IMR-90 (cell line): ENCODE data around the gene F10. TPM values are rescaled to one million over a fixed set of nuclear protein-coding genes. Genes with fewer than 3 reads are reported as not detected.

Experiments
- ATAC-seq: fragments of 200-7000 bp; cut with Tn5 transposase; 2 replicates; pipeline ENCODE4 v1.9.1; 2020; ENCODE audit warnings: low read depth, mild to moderate bottlenecking, moderate library complexity
- BruUV-seq: library from RNA; stranded (reverse); fragments of 400-500 nt; replicated peaks from 2 replicates; lab custom pipeline; 2021; lab: Mats Ljungman, UMichigan
- CTCF ChIA-PET: fragments of 300-600 bp; formaldehyde crosslinking; extraction: SDS; loops from one replicate; lab custom pipeline; 2021; ENCODE audit warnings: antibody characterized with exemption; lab: Yijun Ruan, JAX
- POLR2A ChIA-PET: fragments of 300-600 bp; sonication (Branson Sonifier 250); formaldehyde crosslinking; loops from one replicate; lab custom pipeline; 2022; ENCODE audit warnings: antibody characterized with exemption; ENCODE audit not compliant: unreplicated experiment; lab: Charles Lee
- DNase-seq: peaks from one replicate; pipeline ENCODE4 v3.0.0; 2013
- H2AFZ ChIP-seq: replicated peaks from 2 replicates; pipeline ENCODE3; 2013; ENCODE audit warnings: low read length, mild to moderate bottlenecking; ENCODE audit not compliant: poor library complexity
- H2AK5ac ChIP-seq: 2 replicates; pipeline ENCODE4 v1.6.1; 2013; ENCODE audit warnings: low read depth, low read length, inconsistent platforms
- H2AK9ac ChIP-seq: replicated peaks from 2 replicates; pipeline ENCODE3; 2013; ENCODE audit warnings: mild to moderate bottlenecking, low read depth, low read length, moderate library complexity; ENCODE audit not compliant: poor library complexity
- H2BK120ac ChIP-seq: 2 replicates; pipeline ENCODE4 v1.6.1; 2013; ENCODE audit warnings: low read depth, low read length, inconsistent platforms
- H2BK15ac ChIP-seq: 3 replicates; pipeline ENCODE4 v1.6.1; 2013; ENCODE audit warnings: low read depth, low read length, inconsistent platforms
- H2BK20ac ChIP-seq: 2 replicates; pipeline ENCODE4 v1.6.1; 2013; ENCODE audit warnings: low read depth, mild to moderate bottlenecking, inconsistent platforms, low read length, moderate library complexity
- H2BK5ac ChIP-seq: 2 replicates; pipeline ENCODE4 v1.6.1; 2013; ENCODE audit warnings: mild to moderate bottlenecking, low read depth, low read length, inconsistent platforms; ENCODE audit not compliant: poor library complexity, severe bottlenecking
- H3K14ac ChIP-seq: replicated peaks from 2 replicates; pipeline ENCODE4 v1.6.1; 2013; ENCODE audit warnings: low read depth, low read length, inconsistent platforms
- H3K18ac ChIP-seq: 2 replicates; pipeline ENCODE4 v1.6.1; 2013; ENCODE audit warnings: low read depth, low read length, control low read depth
- H3K23ac ChIP-seq: 2 replicates; pipeline ENCODE4 v1.6.1; 2013; ENCODE audit warnings: low read depth, low read length, inconsistent platforms
- H3K27ac ChIP-seq: 2 replicates; pipeline ENCODE4 v1.5.1; 2013; ENCODE audit warnings: mild to moderate bottlenecking, control low read depth, low read length; ENCODE audit not compliant: insufficient read depth
- H3K27me3 ChIP-seq: 2 replicates; pipeline ENCODE4 v1.6.1; 2013; ENCODE audit warnings: low read length; ENCODE audit not compliant: control insufficient read depth, insufficient read depth
- H3K36me3 ChIP-seq: 2 replicates; pipeline ENCODE4 v1.6.1; 2013; ENCODE audit warnings: low read length, mixed read lengths; ENCODE audit not compliant: control insufficient read depth, insufficient read depth
- H3K4ac ChIP-seq: 2 replicates; pipeline ENCODE4 v1.6.1; 2013; ENCODE audit warnings: low read depth, low read length, inconsistent platforms
- H3K4me1 ChIP-seq: 2 replicates; pipeline ENCODE4 v1.6.1; 2013; ENCODE audit warnings: low read length, mixed read lengths; ENCODE audit not compliant: control insufficient read depth, insufficient read depth
- H3K4me2 ChIP-seq: 2 replicates; pipeline ENCODE4 v1.6.1; 2013; ENCODE audit warnings: low read depth, mild to moderate bottlenecking, control low read depth, low read length, moderate library complexity
- H3K4me3 ChIP-seq: 2 replicates; pipeline ENCODE4 v1.5.1; 2013; ENCODE audit warnings: low read depth, mild to moderate bottlenecking, control low read depth, low read length, moderate library complexity; ENCODE audit not compliant: insufficient read depth
- H3K56ac ChIP-seq: 2 replicates; pipeline ENCODE4 v1.6.1; 2013; ENCODE audit warnings: low read length, inconsistent platforms; ENCODE audit not compliant: insufficient read depth; ENCODE audit errors: extremely low read depth
- H3K79me1 ChIP-seq, 2 experiments: 2 replicates each; pipeline ENCODE4 v1.6.1; 2013; ENCODE audit warnings: low read length in 2 of 2, inconsistent platforms in 1 of 2, low read depth in 1 of 2
- H3K9ac ChIP-seq: 2 replicates; pipeline ENCODE4 v1.6.1; 2013; ENCODE audit warnings: low read depth, low read length, control low read depth
- H3K9me1 ChIP-seq: 2 replicates; pipeline ENCODE4 v1.6.1; 2013; ENCODE audit warnings: low read length, inconsistent platforms; ENCODE audit not compliant: insufficient read depth
- H3K9me3 ChIP-seq: 2 replicates; pipeline ENCODE4 v1.6.1; 2013; ENCODE audit warnings: low read length; ENCODE audit not compliant: control insufficient read depth, insufficient read depth
- H4K20me1 ChIP-seq: 2 replicates; pipeline ENCODE4 v1.6.1; 2013; ENCODE audit warnings: low read length, inconsistent platforms; ENCODE audit not compliant: insufficient read depth
- H4K5ac ChIP-seq: 2 replicates; pipeline ENCODE4 v1.6.1; 2013; ENCODE audit warnings: mild to moderate bottlenecking, low read depth, low read length, control low read depth
- H4K8ac ChIP-seq, 2 experiments: 2 replicates each; pipeline ENCODE4 v1.6.1; 2013; ENCODE audit warnings: low read depth in 2 of 2, low read length in 2 of 2, control low read depth in 1 of 2, inconsistent platforms in 1 of 2
- H4K91ac ChIP-seq: 2 replicates; pipeline ENCODE4 v1.6.1; 2013; ENCODE audit warnings: low read depth, low read length, inconsistent platforms; ENCODE audit not compliant: insufficient read depth
- BHLHE40 ChIP-seq: fragments of 150-350 bp; IDR thresholded peaks from 2 replicates; pipeline ENCODE4 v1.6.1; 2016; ENCODE audit warnings: mild to moderate bottlenecking, low read depth, low read length
- CHD1 ChIP-seq: IDR thresholded peaks from 2 replicates; pipeline ENCODE4 v1.6.1; 2012; ENCODE audit warnings: low read depth, low read length, improper control_type of control experiment
- NFE2L2 ChIP-seq: fragments of 150-350 bp; IDR thresholded peaks from 2 replicates; pipeline ENCODE4 v1.6.1; 2016; ENCODE audit warnings: low read depth, mild to moderate bottlenecking, low read length
- SMC3 ChIP-seq: fragments of 150-350 bp; IDR thresholded peaks from 2 replicates; pipeline ENCODE4 v1.6.1; 2016; ENCODE audit warnings: low read depth, mild to moderate bottlenecking, antibody characterized with exemption, low read length, moderate library complexity
- WGBS, 2 experiments: methylation state at CpG; one replicate each; pipeline versions ENCODE4 v1.1.5 to v1.1.7; 2013; ENCODE audit warnings: missing lambda C conversion rate in 2 of 2; ENCODE audit not compliant: insufficient read length in 1 of 2; ENCODE audit errors: extremely low coverage in 2 of 2; 5-methylcytosine and 5-hydroxymethylcytosine counted together
- dilution Hi-C: fragments of 300-500 bp; cut with HindIII; formaldehyde crosslinking; loops from one replicate; pipeline ENCODE4 v1.14.3; 2018; ENCODE audit warnings: low sequenced_read_pairs; ENCODE audit not compliant: unreplicated experiment
- in situ Hi-C: fragments of 300-500 bp; cut with MboI; formaldehyde crosslinking; loops from 3 replicates; pipeline ENCODE4 v1.14.3; 2019; ENCODE audit warnings: low sequenced_read_pairs, inconsistent platforms, mixed read lengths
- intact Hi-C: fragments of 100-400 bp; cut with micrococcal nuclease; formaldehyde crosslinking; loops from 2 replicates; pipeline ENCODE4 v1.10.0; 2022
- polyA plus RNA-seq, 3 experiments: library from polyadenylated mRNA; depleted of rRNA; stranded (reverse); fragments of >200 nt; gene quantifications; 2 replicates each; pipeline ENCODE4 v1.2.3, GENCODE V29; 2012; ENCODE audit warnings: low replicate concordance in 1 of 3
- total RNA-seq: library from RNA; depleted of rRNA; stranded (reverse); fragments of >200 nt; gene quantifications from 2 replicates; pipeline ENCODE4 v1.2.3, GENCODE V29; 2012
- TF ChIP-seq, protein P1 (sequence below): conservative IDR thresholded peaks from 2 replicates; pipeline ENCODE4 v1.5.1; 2012; ENCODE audit warnings: mild to moderate bottlenecking, low read depth, low read length, improper control_type of control experiment

The F10 gene
- total and polyA plus RNA-seq, 2 of the 4 experiments (the other 2 are of a cell fraction): 9.1 to 19.5 TPM

DNA sequence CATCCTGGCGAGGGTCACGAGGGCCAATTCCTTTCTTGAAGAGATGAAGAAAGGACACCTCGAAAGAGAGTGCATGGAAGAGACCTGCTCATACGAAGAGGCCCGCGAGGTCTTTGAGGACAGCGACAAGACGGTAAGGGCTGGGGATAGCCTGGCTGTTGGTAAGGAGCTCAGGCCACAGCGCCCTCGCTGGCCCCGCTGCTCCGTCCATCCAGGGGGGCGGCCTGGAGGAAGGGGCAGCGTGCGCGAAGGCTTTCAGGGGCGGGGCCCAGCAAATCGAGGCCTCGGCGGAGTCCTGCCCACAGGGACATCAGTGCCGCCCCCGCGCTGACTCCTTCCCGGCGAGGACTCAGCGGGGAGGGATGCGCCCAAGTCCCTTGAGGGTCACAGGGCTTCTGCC is 6.9 kb downstream of the F10 start:
- ATAC-seq (no peak), DNase-seq (no peak)
- Histone ChIP-seq H4K5ac (no peak overlapping the region), H3K56ac (no peak overlapping the region), H3K27me3 (peaks cover 14% of the 10 kb centered on the region), H2AK5ac (no peak overlapping the region), H2BK120ac (no peak overlapping the region), H3K4ac (no peak overlapping the region), H3K9ac (no peak overlapping the region), H3K79me1 (no peaks in the 10 kb centered on the region), H2AFZ (no peak overlapping the region), H3K4me2 (no peak overlapping the region), H3K4me1 (no peaks in the 10 kb centered on the region), H4K8ac (no peak overlapping the region), H3K4me3 (no peak overlapping the region), H2BK20ac (no peak overlapping the region), H3K9me3 (no peaks in the 10 kb centered on the region), H4K91ac (no peak overlapping the region), H3K9me1 (no peaks in the 10 kb centered on the region), H2BK15ac (no peak overlapping the region), H3K14ac (no peak overlapping the region), H2BK5ac (no peak overlapping the region), H2AK9ac (no peak overlapping the region), H3K36me3 (no peaks in the 10 kb centered on the region), H3K23ac (no peak overlapping the region), H4K20me1 (no peaks in the 10 kb centered on the region), H3K27ac (no peak overlapping the region), H3K18ac (no peak overlapping the region)
- WGBS, 2 experiments: 83% methylated on average over 13 of the region's 27 CpGs; no CpG with 5 or more reads in 1 of the 2 experiments
- intact Hi-C loops (no loop called here), dilution Hi-C loops (no loop called here), in situ Hi-C loops (no loop called here)
- ChIA-PET POLR2A (no interaction called here), CTCF (no interaction called here)
- no peak for TF ChIP-seq SMC3
- no peak for TF ChIP-seq CHD1
- TF ChIP-seq, protein P1, sequence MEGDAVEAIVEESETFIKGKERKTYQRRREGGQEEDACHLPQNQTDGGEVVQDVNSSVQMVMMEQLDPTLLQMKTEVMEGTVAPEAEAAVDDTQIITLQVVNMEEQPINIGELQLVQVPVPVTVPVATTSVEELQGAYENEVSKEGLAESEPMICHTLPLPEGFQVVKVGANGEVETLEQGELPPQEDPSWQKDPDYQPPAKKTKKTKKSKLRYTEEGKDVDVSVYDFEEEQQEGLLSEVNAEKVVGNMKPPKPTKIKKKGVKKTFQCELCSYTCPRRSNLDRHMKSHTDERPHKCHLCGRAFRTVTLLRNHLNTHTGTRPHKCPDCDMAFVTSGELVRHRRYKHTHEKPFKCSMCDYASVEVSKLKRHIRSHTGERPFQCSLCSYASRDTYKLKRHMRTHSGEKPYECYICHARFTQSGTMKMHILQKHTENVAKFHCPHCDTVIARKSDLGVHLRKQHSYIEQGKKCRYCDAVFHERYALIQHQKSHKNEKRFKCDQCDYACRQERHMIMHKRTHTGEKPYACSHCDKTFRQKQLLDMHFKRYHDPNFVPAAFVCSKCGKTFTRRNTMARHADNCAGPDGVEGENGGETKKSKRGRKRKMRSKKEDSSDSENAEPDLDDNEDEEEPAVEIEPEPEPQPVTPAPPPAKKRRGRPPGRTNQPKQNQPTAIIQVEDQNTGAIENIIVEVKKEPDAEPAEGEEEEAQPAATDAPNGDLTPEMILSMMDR: no peak
- no peak for TF ChIP-seq NFE2L2
- TF ChIP-seq BHLHE40: no peak
- BruUV-seq: no TSS peak
